Skeletal muscle tissue (tissue), 4 donors: ENCODE data around the gene IL1RAPL1. TPM values are rescaled to one million over a fixed set of nuclear protein-coding genes. Genes with fewer than 3 reads are reported as not detected.

ENCODE experiments used
- H3K27ac ChIP-seq: one replicate; pipeline ENCODE4 v1.7.0; 2013; ENCODE audit warnings: mild to moderate bottlenecking, low read depth, low read length, inconsistent platforms
- H3K27me3 ChIP-seq, 3 donors: one replicate each; pipeline ENCODE4 v1.7.0; 2013; ENCODE audit warnings: low read length in 3 of 3; ENCODE audit not compliant: control insufficient read depth in 3 of 3, insufficient read depth in 3 of 3
- H3K36me3 ChIP-seq, 3 donors: one replicate each; pipeline ENCODE4 v1.7.0; 2013; ENCODE audit warnings: low read length in 3 of 3; ENCODE audit not compliant: control insufficient read depth in 3 of 3, insufficient read depth in 3 of 3
- H3K4me1 ChIP-seq, 3 donors: one replicate each; pipeline ENCODE4 v1.7.0; 2013; ENCODE audit warnings: low read length in 3 of 3, mild to moderate bottlenecking in 3 of 3; ENCODE audit not compliant: control insufficient read depth in 3 of 3, insufficient read depth in 3 of 3
- H3K4me3 ChIP-seq, 3 donors: one replicate each; pipeline ENCODE4 v1.7.0; 2013; ENCODE audit warnings: low read length in 3 of 3
- H3K9ac ChIP-seq, 3 donors: one replicate each; pipeline ENCODE4 v1.7.0; 2013; ENCODE audit warnings: low read length in 3 of 3, mild to moderate bottlenecking in 3 of 3, moderate library complexity in 2 of 3, low read depth in 1 of 3
- H3K9me3 ChIP-seq, 3 donors: one replicate each; pipeline ENCODE4 v1.7.0; 2013; ENCODE audit warnings: low read length in 3 of 3; ENCODE audit not compliant: control insufficient read depth in 3 of 3
- total RNA-seq: library from RNA; depleted of rRNA; stranded (reverse); fragments of >200 nt; gene quantifications from one replicate; pipeline ENCODE4 v1.2.3, GENCODE V29; 2014
- donor health status: Osteomylitis.

The IL1RAPL1 gene
- total RNA-seq, 1 donor from 2014 or later = 3.7 TPM

DNA sequence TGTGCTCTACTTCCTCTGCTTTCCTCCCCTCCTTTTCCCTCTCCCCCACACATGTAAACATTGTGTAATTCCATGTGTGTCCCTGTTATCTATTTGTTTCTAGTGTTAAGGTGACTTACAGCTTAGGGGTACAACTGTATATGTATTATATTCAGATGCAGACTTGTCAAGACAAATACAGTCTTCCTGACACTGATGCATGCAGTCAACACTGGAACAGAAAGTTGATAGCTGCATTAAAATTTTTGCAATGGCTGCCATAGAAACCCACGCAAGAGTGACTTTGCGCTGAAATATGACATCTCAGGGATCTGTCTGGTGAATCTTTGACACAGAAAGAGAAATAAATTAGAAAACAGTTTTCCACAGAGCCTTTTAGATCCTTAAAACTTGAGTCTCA, 656.7 kb downstream of the IL1RAPL1 start:
- no peak overlapping the region for H3K27ac ChIP-seq
- H3K9ac ChIP-seq = no peak overlapping the region
- H3K27me3 ChIP-seq = no peaks in the 10 kb centered on the region
- H3K4me3 ChIP-seq = no peak overlapping the region
- no peaks in the 10 kb centered on the region for H3K36me3 ChIP-seq
- no peaks in the 10 kb centered on the region for H3K9me3 ChIP-seq
- H3K4me1 ChIP-seq = no peaks in the 10 kb centered on the region

DNA sequence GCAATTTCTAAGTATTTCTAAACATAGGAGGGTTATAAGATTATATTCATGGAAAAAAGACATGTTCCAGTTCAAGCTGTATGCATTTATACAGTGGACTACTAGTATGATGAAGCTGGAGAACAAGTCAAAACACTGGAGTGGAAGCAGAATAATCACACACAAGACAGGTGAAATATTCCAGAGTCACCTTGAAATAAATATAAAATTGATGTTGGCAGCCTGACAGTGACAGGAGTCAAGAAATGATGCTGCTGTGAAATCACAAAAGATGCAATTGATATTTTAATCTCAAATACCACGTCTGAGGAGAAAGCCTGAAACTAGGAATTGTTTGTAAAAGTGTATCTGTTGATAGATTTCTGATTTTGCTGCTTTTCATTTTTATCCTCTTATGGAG, 667.3 kb downstream of the IL1RAPL1 start:
- H3K9me3 ChIP-seq = no peaks in the 10 kb centered on the region
- no peaks in the 10 kb centered on the region for H3K36me3 ChIP-seq
- no peaks in the 10 kb centered on the region for H3K4me1 ChIP-seq

DNA sequence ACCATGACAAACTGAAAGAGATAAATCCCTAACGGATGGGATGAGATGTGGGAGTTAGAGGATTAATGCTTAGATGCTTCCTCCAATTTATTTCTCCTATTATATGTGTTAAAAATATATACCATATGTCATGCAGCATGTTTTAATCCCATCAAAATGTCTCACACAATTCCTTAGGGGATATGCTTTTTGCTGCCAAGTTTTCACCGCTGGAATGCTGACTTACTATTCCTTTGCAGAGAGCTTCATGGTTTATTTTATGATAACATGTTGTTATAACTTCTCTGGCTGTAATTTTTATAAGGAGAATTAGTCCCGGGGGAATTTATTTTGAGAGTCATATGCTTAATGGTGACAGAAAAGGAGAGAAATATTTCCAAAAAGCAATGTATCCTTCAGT, 670.3 kb downstream of the IL1RAPL1 start:
- no peaks in the 10 kb centered on the region for H3K9me3 ChIP-seq
- H3K36me3 ChIP-seq = no peaks in the 10 kb centered on the region
- H3K27ac ChIP-seq = no peak overlapping the region
- H3K4me1 ChIP-seq = no peaks in the 10 kb centered on the region
- no peak overlapping the region for H3K9ac ChIP-seq
- no peak overlapping the region for H3K4me3 ChIP-seq
- no peaks in the 10 kb centered on the region for H3K27me3 ChIP-seq

More for the DNA sequence above, 667.3 kb downstream of the IL1RAPL1 start:
- H3K27ac ChIP-seq = no peak overlapping the region
- H3K9ac ChIP-seq = no peak overlapping the region
- H3K27me3 ChIP-seq = no peaks in the 10 kb centered on the region
- H3K4me3 ChIP-seq = no peak overlapping the region

DNA sequence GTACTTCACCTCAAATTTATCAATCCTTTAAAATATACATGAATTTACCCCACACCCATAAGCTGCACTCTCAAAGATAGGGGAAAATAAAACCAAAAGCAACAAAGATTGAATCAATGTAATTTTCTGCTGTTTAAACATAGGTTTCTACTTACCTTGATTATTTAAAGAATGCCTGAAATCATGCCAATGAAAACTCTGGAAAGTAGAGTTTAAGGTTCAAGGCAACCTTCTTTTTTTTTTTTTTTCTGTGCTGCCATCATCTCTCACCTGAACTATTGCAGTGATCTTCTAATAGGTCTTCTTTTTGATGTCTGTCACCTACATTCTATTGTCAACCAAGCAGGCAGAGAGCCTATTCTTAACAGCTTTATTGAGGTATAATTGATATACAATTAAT, 682.1 kb downstream of the IL1RAPL1 start:
- Histone ChIP-seq H3K4me1 (no peaks in the 10 kb centered on the region), H3K9me3 (no peaks in the 10 kb centered on the region), H3K4me3 (no peak overlapping the region), H3K9ac (no peak overlapping the region), H3K27me3 (no peaks in the 10 kb centered on the region), H3K27ac (no peak overlapping the region), H3K36me3 (no peaks in the 10 kb centered on the region)

DNA sequence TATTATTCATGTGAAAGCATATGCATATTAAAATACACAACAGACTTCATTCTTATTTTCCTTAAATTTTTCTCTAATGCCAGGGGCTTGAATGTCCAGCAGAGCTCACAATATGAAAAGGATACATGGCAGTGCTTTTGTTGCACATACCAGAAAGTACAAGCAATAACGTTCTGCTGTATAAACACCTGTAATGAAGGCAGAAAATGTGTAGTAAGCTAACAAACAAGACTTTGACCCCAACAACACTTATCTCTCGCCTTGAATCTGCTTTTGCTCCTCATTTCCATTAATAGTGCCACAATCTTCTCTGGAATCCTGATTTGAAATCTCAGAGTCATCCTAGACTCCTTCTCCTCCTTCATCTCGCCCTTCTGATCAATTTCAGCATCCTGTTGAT, 687.3 kb downstream of the IL1RAPL1 start:
- Histone ChIP-seq H3K27me3 (no peaks in the 10 kb centered on the region), H3K4me1 (no peaks in the 10 kb centered on the region), H3K9ac (no peak overlapping the region), H3K27ac (no peak overlapping the region), H3K4me3 (no peak overlapping the region), H3K9me3 (no peaks in the 10 kb centered on the region), H3K36me3 (no peaks in the 10 kb centered on the region)

DNA sequence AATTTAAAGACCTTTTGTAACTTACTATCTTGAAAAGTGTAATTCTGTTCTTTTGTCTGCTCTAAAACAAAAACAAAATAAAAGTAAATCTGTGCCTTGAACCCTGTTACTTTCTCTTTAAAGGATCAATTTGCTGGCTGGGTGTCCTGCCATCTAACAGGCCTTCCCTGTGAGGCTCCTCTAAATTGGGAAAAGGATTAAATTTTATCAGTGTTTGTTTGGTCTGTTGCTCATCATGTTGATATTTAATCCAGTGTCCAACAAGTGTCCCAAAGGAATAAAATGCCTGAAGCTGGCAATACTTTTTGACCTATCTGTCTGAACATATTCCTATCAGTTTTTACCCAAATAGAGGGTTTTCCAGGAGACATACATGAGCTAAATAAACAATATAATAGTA, 688.7 kb downstream of the IL1RAPL1 start:
- Histone ChIP-seq H3K27ac (no peak overlapping the region), H3K27me3 (no peaks in the 10 kb centered on the region), H3K4me1 (no peaks in the 10 kb centered on the region), H3K9ac (no peak overlapping the region), H3K9me3 (no peaks in the 10 kb centered on the region), H3K4me3 (no peak overlapping the region), H3K36me3 (no peaks in the 10 kb centered on the region)

DNA sequence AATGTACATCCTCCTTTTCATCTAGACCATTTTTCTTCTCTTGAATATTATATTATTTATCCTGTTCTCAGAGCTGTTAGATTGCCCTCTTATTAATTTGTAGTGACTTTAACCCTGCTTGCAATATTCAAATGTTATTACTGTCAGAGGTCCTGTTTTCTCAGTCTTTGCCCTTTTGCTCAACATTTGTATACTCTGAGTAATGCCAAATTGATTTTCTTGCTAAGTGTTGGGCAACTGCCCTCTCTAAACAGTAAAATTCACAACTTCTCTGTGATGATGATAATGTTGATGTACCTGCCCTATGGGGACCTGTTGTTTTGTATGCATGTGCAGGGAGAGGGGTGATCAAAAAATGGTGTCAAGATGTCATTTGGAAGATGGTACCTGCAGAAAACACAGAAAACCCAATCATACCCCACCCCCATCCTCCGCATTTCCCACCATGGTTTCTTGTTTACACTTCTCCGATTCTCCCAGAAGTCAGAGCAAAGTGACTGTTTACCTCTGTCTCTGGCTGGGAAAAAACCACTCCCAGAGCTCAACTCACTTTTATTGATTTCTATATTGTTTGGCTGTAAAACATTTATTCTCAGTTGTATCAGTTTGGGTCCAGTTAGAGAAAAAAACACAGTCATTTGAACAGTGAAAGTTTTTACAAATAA, 694.0 kb downstream of the IL1RAPL1 start:
- H3K27me3 ChIP-seq = no peaks in the 10 kb centered on the region

DNA sequence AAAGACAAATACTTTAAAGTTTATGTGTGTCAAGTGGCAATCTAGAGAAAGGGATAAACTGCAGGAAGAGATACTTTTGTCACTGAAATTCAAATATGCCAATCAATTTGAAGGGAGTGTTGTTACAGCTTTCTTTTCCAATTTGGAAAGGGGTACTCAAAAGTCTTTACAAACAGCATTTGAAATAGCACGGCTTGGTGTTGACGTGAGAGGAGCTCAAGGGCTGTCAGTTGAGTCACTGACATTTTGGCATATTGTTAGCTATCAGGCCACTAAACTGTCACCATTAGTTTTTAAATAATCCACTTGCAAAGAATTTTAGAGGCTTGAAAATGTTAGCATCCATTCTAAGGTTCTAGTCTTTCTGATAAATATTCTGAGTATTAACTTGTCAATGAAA, 698.4 kb downstream of the IL1RAPL1 start:
- no peaks in the 10 kb centered on the region for H3K4me1 ChIP-seq
- no peak overlapping the region for H3K27ac ChIP-seq
- H3K9ac ChIP-seq = no peak overlapping the region
- H3K4me3 ChIP-seq = no peak overlapping the region
- H3K36me3 ChIP-seq = no peaks in the 10 kb centered on the region
- no peaks in the 10 kb centered on the region for H3K27me3 ChIP-seq
- H3K9me3 ChIP-seq = no peaks in the 10 kb centered on the region

More for the DNA sequence above, 694.0 kb downstream of the IL1RAPL1 start:
- H3K4me1 ChIP-seq = no peaks in the 10 kb centered on the region
- no peak overlapping the region for H3K27ac ChIP-seq
- no peaks in the 10 kb centered on the region for H3K36me3 ChIP-seq
- H3K9me3 ChIP-seq = no peaks in the 10 kb centered on the region
- H3K9ac ChIP-seq = no peak overlapping the region
- H3K4me3 ChIP-seq = no peak overlapping the region

DNA sequence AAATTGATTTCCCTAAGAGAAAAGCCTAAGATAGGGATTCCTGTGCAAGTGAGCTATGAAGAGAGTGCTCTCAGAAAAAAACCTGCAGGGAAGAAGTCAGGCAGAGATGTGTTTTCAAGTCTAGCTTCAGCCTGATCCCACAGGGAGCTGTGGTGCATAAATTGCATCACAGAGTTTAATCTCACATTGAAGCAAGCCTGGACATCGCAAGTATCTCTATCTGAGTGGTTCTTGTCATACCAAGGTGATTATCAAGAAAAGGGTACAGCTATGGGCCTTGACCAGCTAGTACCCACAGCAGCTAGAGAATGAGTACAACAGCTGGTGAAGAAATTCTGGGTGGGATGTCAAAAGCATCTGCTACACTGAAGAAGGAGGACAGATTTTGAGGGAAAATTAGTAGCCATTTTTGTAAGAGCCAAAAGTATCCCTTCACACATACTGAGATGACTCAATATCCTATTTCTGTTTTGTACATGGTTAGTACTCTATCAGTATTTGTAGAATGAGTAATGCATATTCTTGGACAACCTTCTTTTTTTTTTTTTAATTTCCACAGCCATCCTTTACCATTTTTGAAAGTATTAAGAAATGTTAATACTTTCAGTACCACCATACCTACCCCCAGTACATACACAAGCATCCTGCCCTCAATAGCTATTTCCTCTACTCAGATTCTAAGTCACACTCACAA, 708.9 kb downstream of the IL1RAPL1 start:
- no peak overlapping the region for H3K27ac ChIP-seq
- H3K27me3 ChIP-seq = no peaks in the 10 kb centered on the region
- no peaks in the 10 kb centered on the region for H3K9me3 ChIP-seq
- H3K9ac ChIP-seq = no peak overlapping the region
- H3K36me3 ChIP-seq = no peaks in the 10 kb centered on the region
- no peak overlapping the region for H3K4me3 ChIP-seq
- no peaks in the 10 kb centered on the region for H3K4me1 ChIP-seq

DNA sequence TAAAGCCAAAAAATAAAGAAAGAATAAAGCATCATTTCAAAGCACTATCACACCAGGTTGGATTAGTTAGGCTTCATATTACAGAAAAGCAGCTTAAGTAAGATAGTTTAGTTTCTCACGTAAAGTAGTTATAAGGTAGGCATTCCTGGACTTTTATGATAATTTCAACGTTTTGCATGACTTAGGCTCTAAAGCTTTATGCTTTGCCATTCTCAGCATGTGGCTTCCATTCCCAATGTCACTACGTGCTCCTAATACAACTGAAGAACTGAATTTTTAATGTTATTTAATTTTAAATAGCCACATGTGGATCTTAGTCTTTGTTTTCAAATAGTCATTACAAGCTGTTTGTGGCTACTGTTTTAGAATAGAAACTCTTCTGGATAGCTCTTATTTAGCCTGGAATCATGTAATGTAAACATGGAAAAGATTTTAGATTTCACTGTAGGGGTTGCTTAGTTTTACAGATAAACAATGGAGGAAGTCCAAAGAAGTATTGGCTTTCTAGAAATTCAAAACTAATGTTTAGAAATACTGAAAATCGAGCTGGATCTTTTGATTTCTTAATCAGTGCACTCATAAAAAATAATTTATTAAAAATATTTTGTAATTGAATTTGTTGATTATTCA, 710.0 kb downstream of the IL1RAPL1 start:
- H3K9ac ChIP-seq = no peak overlapping the region
- H3K27me3 ChIP-seq = no peaks in the 10 kb centered on the region
- H3K4me1 ChIP-seq = no peaks in the 10 kb centered on the region
- no peak overlapping the region for H3K27ac ChIP-seq
- no peaks in the 10 kb centered on the region for H3K9me3 ChIP-seq
- no peak overlapping the region for H3K4me3 ChIP-seq
- H3K36me3 ChIP-seq = no peaks in the 10 kb centered on the region
